Stimulated activated CD4-positive, alpha-beta T cell treated with anti-CD3 and anti-CD28 coated beads, Interleukin-15, amount 100 ng/mL, for 48 hours (primary cell): Measurements from ENCODE around the gene PCNX4.

ENCODE experiments used
- DNase-seq, 2 donors: peaks; one replicate each; pipeline ENCODE4 v3.0.0-alpha.2; 2020; ENCODE audit warnings: low read depth in 2 of 2

The PCNX4 gene

GRCh38 chr14:60101786-60102185 lies 10.1 kb downstream of the PCNX4 start:
- DNase-seq, result no peak

GRCh38 chr14:60102389-60102788 lies 10.7 kb downstream of the PCNX4 start:
- no peak for DNase-seq

- DNase-seq, result no peak
These were observed 14.6 kb downstream of the PCNX4 start for GRCh38 chr14:60106339-60106738.

- no peak for DNase-seq
These were observed 15.8 kb downstream of the PCNX4 start for GRCh38 chr14:60107477-60107876.

GRCh38 chr14:60111732-60112131 lies 20.0 kb downstream of the PCNX4 start:
- no peak for DNase-seq

GRCh38 chr14:60114881-60115280 lies 23.2 kb downstream of the PCNX4 start:
- DNase-seq, result no peak

GRCh38 chr14:60116181-60116580 lies 24.5 kb downstream of the PCNX4 start:
- no peak for DNase-seq

GRCh38 chr14:60125918-60126317 lies 34.2 kb downstream of the PCNX4 start:
- no peak for DNase-seq

- DNase-seq, result no peak
These were observed 41.8 kb downstream of the PCNX4 start for GRCh38 chr14:60133487-60133886.

GRCh38 chr14:60134702-60135101 lies 43.0 kb downstream of the PCNX4 start:
- no peak for DNase-seq

GRCh38 chr14:60151715-60152114 lies 60.0 kb downstream of the PCNX4 start:
- DNase-seq, result peak; percentile 45 to 47

- DNase-seq, result no peak
These were observed 62.3 kb downstream of the PCNX4 start for GRCh38 chr14:60153991-60154390.

- DNase-seq, result no peak
These were observed 62.9 kb downstream of the PCNX4 start for GRCh38 chr14:60154671-60155070.

GRCh38 chr14:60160422-60160821 lies 68.7 kb downstream of the PCNX4 start:
- no peak for DNase-seq

GRCh38 chr14:60161196-60162107 lies 69.7 kb downstream of the PCNX4 start:
- no peak for DNase-seq

- DNase-seq, result no peak
These were observed 72.0 kb downstream of the PCNX4 start for GRCh38 chr14:60163693-60164092.

- no peak for DNase-seq
These were observed 72.6 kb downstream of the PCNX4 start for GRCh38 chr14:60164404-60164711.

GRCh38 chr14:60164712-60165546 lies 73.2 kb downstream of the PCNX4 start, which contains the start of gene DHRS7:
Gene DHRS7 (minus strand): TSS chr14:60165398. CDS start chr14:60165309, 89 bp downstream.
- peak; percentile 26 to 58 for DNase-seq

GRCh38 chr14:60165547-60165876 lies 73.8 kb downstream of the PCNX4 start:
- DNase-seq, result no peak

- DNase-seq, result no peak
These were observed 74.4 kb downstream of the PCNX4 start for GRCh38 chr14:60166142-60166541.

GRCh38 chr14:60169722-60170121 lies 78.0 kb downstream of the PCNX4 start:
- no peak for DNase-seq

- no peak for DNase-seq
These were observed 79.2 kb downstream of the PCNX4 start for GRCh38 chr14:60170948-60171347.

- no peak for DNase-seq
These were observed 80.0 kb downstream of the PCNX4 start for GRCh38 chr14:60171690-60172089.
